ENCODE data around the gene INHA.

INHA gene

GRCh38 chr2:219567791-219568361 lies 4.2 kb upstream of the INHA start:
- Mint-ChIP-seq H3K9me3 (no peaks in the 10 kb centered on the region), H3K4me1 (ENCODE audit: low read depth in 2 of 2) (no peaks in the 10 kb centered on the region), H3K27me3 (peaks cover 41 to 89% of the 10 kb centered on the region in 2 donors), H3K27ac (no peak overlapping the region), H3K36me3 (ENCODE audit: insufficient read depth) (no peaks in the 10 kb centered on the region), H3K4me3 (no peak overlapping the region)
- DNase-seq = no peak
- no peak for ATAC-seq (replicated peaks)

- peaks cover 48 to 89% of the 10 kb centered on the region in 2 donors for H3K27me3 Mint-ChIP-seq
- no peaks in the 10 kb centered on the region for H3K4me1 Mint-ChIP-seq (ENCODE audit: low read depth in 2 of 2)
- no peak overlapping the region for H3K27ac Mint-ChIP-seq
- ATAC-seq (replicated peaks) (no peak), DNase-seq (no peak)
- no peak overlapping the region for H3K4me3 Mint-ChIP-seq
- H3K36me3 Mint-ChIP-seq (ENCODE audit: insufficient read depth) = no peaks in the 10 kb centered on the region
- no peaks in the 10 kb centered on the region for H3K9me3 Mint-ChIP-seq
Observed at GRCh38 chr2:219569041-219569440, 3.1 kb upstream of the INHA start.

GRCh38 chr2:219569635-219570034 lies 2.5 kb upstream of the INHA start:
- no peak for DNase-seq
- H3K9me3 Mint-ChIP-seq = no peaks in the 10 kb centered on the region
- H3K27ac Mint-ChIP-seq = no peak overlapping the region
- peaks cover 43 to 87% of the 10 kb centered on the region in 2 donors for H3K27me3 Mint-ChIP-seq
- H3K4me1 Mint-ChIP-seq (ENCODE audit: low read depth in 2 of 2) = no peaks in the 10 kb centered on the region
- no peak for ATAC-seq (replicated peaks)
- peak overlapping the region; percentile 8 to 53 for H3K4me3 Mint-ChIP-seq
- H3K36me3 Mint-ChIP-seq (ENCODE audit: insufficient read depth) = no peaks in the 10 kb centered on the region

GRCh38 chr2:219570194-219570923 lies 1.8 kb upstream of the INHA start:
- DNase-seq (no peak), ATAC-seq (replicated peaks) (peak; percentile 31)
- peak overlapping the region; percentile 8 to 53 for H3K4me3 Mint-ChIP-seq
- H3K9me3 Mint-ChIP-seq = no peaks in the 10 kb centered on the region
- peaks cover 49 to 87% of the 10 kb centered on the region in 2 donors for H3K27me3 Mint-ChIP-seq
- no peaks in the 10 kb centered on the region for H3K4me1 Mint-ChIP-seq (ENCODE audit: low read depth in 2 of 2)
- H3K27ac Mint-ChIP-seq = no peak overlapping the region
- H3K36me3 Mint-ChIP-seq (ENCODE audit: insufficient read depth) = no peaks in the 10 kb centered on the region

GRCh38 chr2:219570924-219571310 lies 1.2 kb upstream of the INHA start:
- peak overlapping the region in 1 of 2 donors; percentile 53 for H3K4me3 Mint-ChIP-seq

GRCh38 chr2:219571311-219572236 lies 536 bp upstream of the INHA start, which contains the start of gene OBSL1:
Gene OBSL1, minus strand, starts transcription at chr2:219571539. Its CDS starts 307 bp downstream, at chr2:219571232.
- Mint-ChIP-seq H3K9me3 (no peaks in the 10 kb centered on the region), H3K27me3 (peaks cover 56 to 87% of the 10 kb centered on the region in 2 donors), H3K36me3 (ENCODE audit: insufficient read depth) (no peaks in the 10 kb centered on the region), H3K27ac (no peak within 1 kb of the TSS), H3K4me1 (ENCODE audit: low read depth in 2 of 2) (no peaks in the 10 kb centered on the region), H3K4me3 (peak within 1 kb of the TSS; percentile 0 to 53)
- DNase-seq (no peak), ATAC-seq (replicated peaks) (peak; percentile 40)

More at GRCh38 chr2:219570924-219571310, 1.2 kb upstream of the INHA start:
- peaks cover 53 to 87% of the 10 kb centered on the region in 2 donors for H3K27me3 Mint-ChIP-seq
- H3K4me1 Mint-ChIP-seq (ENCODE audit: low read depth in 2 of 2) = no peaks in the 10 kb centered on the region
- no peaks in the 10 kb centered on the region for H3K36me3 Mint-ChIP-seq (ENCODE audit: insufficient read depth)
- no peak overlapping the region for H3K27ac Mint-ChIP-seq
- no peaks in the 10 kb centered on the region for H3K9me3 Mint-ChIP-seq
- ATAC-seq (replicated peaks) (peak; percentile 37), DNase-seq (no peak)

- no peaks in the 10 kb centered on the region for H3K9me3 Mint-ChIP-seq
- no peaks in the 10 kb centered on the region for H3K4me1 Mint-ChIP-seq (ENCODE audit: low read depth in 2 of 2)
- DNase-seq (no peak), ATAC-seq (replicated peaks) (no peak)
- no peaks in the 10 kb centered on the region for H3K36me3 Mint-ChIP-seq (ENCODE audit: insufficient read depth)
- H3K4me3 Mint-ChIP-seq = no peak overlapping the region
- peak overlapping the region in 1 of 2 donors; percentile 29 for H3K27ac Mint-ChIP-seq
- H3K27me3 Mint-ChIP-seq = peaks cover 61 to 84% of the 10 kb centered on the region in 2 donors
Observed at GRCh38 chr2:219573166-219573565, 1.1 kb downstream of the INHA start.

- H3K36me3 Mint-ChIP-seq (ENCODE audit: insufficient read depth) = peaks cover 2% of the 10 kb centered on the region
- peaks cover 61 to 80% of the 10 kb centered on the region in 2 donors for H3K27me3 Mint-ChIP-seq
- ATAC-seq (replicated peaks) (no peak), DNase-seq (no peak)
- H3K27ac Mint-ChIP-seq = no peak overlapping the region
- H3K4me1 Mint-ChIP-seq (ENCODE audit: low read depth in 2 of 2) = no peaks in the 10 kb centered on the region
- no peak overlapping the region for H3K4me3 Mint-ChIP-seq
- H3K9me3 Mint-ChIP-seq = no peaks in the 10 kb centered on the region
Observed at GRCh38 chr2:219574484-219575311, 2.6 kb downstream of the INHA start.

GRCh38 chr2:219575566-219576504 lies 3.7 kb downstream of the INHA start:
- Mint-ChIP-seq H3K27me3 (peaks cover 56 to 76% of the 10 kb centered on the region in 2 donors), H3K36me3 (ENCODE audit: insufficient read depth) (peaks cover 2% of the 10 kb centered on the region), H3K4me3 (no peak overlapping the region), H3K9me3 (no peaks in the 10 kb centered on the region), H3K4me1 (ENCODE audit: low read depth in 2 of 2) (no peaks in the 10 kb centered on the region), H3K27ac (no peak overlapping the region)
- DNase-seq (no peak), ATAC-seq (replicated peaks) (no peak)

- no peak for DNase-seq
- H3K27me3 Mint-ChIP-seq = peaks cover 52 to 80% of the 10 kb centered on the region in 2 donors
- no peaks in the 10 kb centered on the region for H3K4me1 Mint-ChIP-seq (ENCODE audit: low read depth in 2 of 2)
- H3K9me3 Mint-ChIP-seq = no peaks in the 10 kb centered on the region
- no peak overlapping the region for H3K4me3 Mint-ChIP-seq
- no peak for ATAC-seq (replicated peaks)
- peaks cover 2% of the 10 kb centered on the region for H3K36me3 Mint-ChIP-seq (ENCODE audit: insufficient read depth)
- peak overlapping the region in 1 of 2 donors; percentile 11 for H3K27ac Mint-ChIP-seq
Observed at GRCh38 chr2:219576505-219577388, 4.6 kb downstream of the INHA start.

- ATAC-seq (replicated peaks) (no peak), DNase-seq (no peak)
- H3K36me3 Mint-ChIP-seq (ENCODE audit: insufficient read depth) = peaks cover 2% of the 10 kb centered on the region
- H3K27ac Mint-ChIP-seq = no peak overlapping the region
- peaks cover 37 to 57% of the 10 kb centered on the region in 2 donors for H3K27me3 Mint-ChIP-seq
- H3K4me3 Mint-ChIP-seq = no peak overlapping the region
- no peaks in the 10 kb centered on the region for H3K4me1 Mint-ChIP-seq (ENCODE audit: low read depth in 2 of 2)
- no peaks in the 10 kb centered on the region for H3K9me3 Mint-ChIP-seq
Observed at GRCh38 chr2:219578811-219579613, 6.9 kb downstream of the INHA start.
